NB4 (cell line): ENCODE data around the gene NUAK2.

Source experiments
- CTCF ChIP-seq: IDR thresholded peaks from one replicate; pipeline ENCODE4 v1.5.1; 2012; ENCODE audit warnings: low read depth, low read length
- POLR2A ChIP-seq: IDR thresholded peaks from 2 replicates; pipeline ENCODE4 v1.6.1; 2011; ENCODE audit warnings: mild to moderate bottlenecking; ENCODE audit not compliant: insufficient read length; ENCODE audit errors: extremely low read depth

- TF ChIP-seq CTCF (no peak), POLR2A (no peak)
Measured at GRCh38 chr1:205284420-205285144, 37.0 kb downstream of the NUAK2 start.
